ENCODE measurements around the gene CYP4A22. TPM values are rescaled to one million over a fixed set of nuclear protein-coding genes. Genes with fewer than 3 reads are reported as not detected.
A peak's percentile ranks its signal among the peaks of the same experiment; 100 is the strongest.
"Not testable (repeated sequence)": the region's sequence is repeated elsewhere in the genome, so short reads cannot be mapped to it uniquely, and the experiment has no call there.

Gene CYP4A22
- polyA plus RNA-seq, 1 of the 3 experiments (the other 2 are of a cell fraction) = not detected

DNA sequence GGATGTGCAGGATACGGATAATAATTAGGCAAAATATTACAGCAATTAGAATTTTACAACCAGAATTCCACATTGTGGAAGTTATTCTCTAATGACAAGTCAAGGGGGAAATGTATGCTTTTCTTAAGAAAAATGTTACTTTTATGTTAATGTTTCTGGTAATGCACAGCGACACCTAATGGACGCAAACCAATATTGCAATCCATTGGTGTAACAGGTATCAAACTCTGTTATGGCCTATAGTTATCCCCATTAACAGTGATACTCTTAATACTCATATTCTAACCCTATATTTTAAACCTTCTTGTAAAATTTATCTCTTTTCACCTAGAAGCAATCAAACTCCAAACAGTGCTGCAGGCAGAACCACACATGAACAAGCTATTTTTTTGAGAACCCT, 47.9 kb upstream of the CYP4A22 start:
- under 1% methylated on average over 3 of the region's 3 CpGs for WGBS (ENCODE audit: low lambda C conversion rate)
- POLR2A ChIA-PET; H3K79me2 ChIP-seq (ENCODE audit: insufficient read depth); H3K27me3 ChIP-seq (ENCODE audit: insufficient read depth); H3K9ac ChIP-seq; H3K4me1 ChIP-seq (ENCODE audit: control insufficient read depth in 1 of 2, insufficient read depth in 2 of 2, low read depth in 1 of 2, low read length in 1 of 2); H4K20me1 ChIP-seq (ENCODE audit: insufficient read depth); CTCF ChIA-PET; H3K36me3 ChIP-seq (replicated peaks in 1 of 2; ENCODE audit: control insufficient read depth in 1 of 2, insufficient read depth in 2 of 2, low read length in 1 of 2); H3K27ac ChIP-seq (ENCODE audit: low read depth in 2 of 2, low read length in 1 of 2); H3F3A ChIP-seq (replicated peaks; ENCODE audit: insufficient read depth); H3K9me2 ChIP-seq; H3K9me3 ChIP-seq; H3K4me3 ChIP-seq (ENCODE audit: low read depth in 2 of 2, low read length in 1 of 2); H3K4me2 ChIP-seq; H2AFZ ChIP-seq (ENCODE audit: low read depth); DNase-seq: not testable (repeated sequence)
- peak; percentile 40; the same call in 1 of the 2 replicates for TF ChIP-seq RAD21 (IDR thresholded peaks at IDR 0.05; ENCODE audit: low read length)
- TF ChIP-seq, protein P1, sequence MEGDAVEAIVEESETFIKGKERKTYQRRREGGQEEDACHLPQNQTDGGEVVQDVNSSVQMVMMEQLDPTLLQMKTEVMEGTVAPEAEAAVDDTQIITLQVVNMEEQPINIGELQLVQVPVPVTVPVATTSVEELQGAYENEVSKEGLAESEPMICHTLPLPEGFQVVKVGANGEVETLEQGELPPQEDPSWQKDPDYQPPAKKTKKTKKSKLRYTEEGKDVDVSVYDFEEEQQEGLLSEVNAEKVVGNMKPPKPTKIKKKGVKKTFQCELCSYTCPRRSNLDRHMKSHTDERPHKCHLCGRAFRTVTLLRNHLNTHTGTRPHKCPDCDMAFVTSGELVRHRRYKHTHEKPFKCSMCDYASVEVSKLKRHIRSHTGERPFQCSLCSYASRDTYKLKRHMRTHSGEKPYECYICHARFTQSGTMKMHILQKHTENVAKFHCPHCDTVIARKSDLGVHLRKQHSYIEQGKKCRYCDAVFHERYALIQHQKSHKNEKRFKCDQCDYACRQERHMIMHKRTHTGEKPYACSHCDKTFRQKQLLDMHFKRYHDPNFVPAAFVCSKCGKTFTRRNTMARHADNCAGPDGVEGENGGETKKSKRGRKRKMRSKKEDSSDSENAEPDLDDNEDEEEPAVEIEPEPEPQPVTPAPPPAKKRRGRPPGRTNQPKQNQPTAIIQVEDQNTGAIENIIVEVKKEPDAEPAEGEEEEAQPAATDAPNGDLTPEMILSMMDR (IDR thresholded peaks at IDR 0.05) = peak; percentile 75

DNA sequence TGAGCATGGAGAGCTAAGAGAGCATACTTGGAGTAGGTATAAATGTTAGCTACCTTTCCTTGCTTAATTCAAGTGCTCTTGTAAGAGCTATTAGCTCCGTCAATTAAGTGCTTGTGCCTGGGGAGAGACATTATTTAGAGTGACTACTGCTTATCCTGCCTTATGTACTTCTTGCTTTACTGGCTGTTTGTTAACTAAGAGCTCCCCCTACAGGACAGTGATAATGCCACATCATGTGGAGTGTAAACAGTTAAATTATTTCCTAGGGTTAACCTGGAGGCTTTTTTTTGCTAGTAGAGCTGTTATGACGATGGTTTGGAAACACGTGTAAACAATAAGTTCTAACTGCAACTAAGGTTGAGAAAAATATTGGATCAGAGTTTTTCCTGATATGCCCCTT, 45.8 kb upstream of the CYP4A22 start:
- POLR2A ChIA-PET = not testable (repeated sequence)

DNA sequence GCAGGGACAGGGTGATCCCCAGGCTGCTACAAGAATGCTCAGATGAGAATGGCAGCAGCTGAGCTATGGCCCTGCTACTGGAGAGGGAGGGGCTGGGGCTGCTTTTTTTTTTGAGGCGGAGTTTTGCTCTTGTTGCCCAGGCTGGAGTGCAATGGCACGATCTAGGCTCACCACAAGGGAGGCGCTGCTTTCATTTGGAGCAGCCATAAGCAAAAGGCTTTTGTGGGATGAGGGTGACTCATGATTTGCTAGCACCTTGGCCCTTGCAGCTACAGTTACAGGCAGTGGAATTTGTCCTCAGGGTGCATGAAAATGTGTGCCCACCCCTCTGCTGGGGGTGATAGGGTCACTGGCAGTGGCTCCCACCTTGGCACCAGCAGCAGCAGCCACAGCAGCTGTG, 32.4 kb upstream of the CYP4A22 start:
- H2AFZ ChIP-seq (ENCODE audit: low read depth) = no peak overlapping the region
- H3K4me1 ChIP-seq (ENCODE audit: control insufficient read depth in 1 of 2, insufficient read depth in 2 of 2, low read depth in 1 of 2, low read length in 1 of 2) = peaks cover 0 to 7% of the 10 kb centered on the region in 2 experiments; a peak in 1 of 4 replicates
- peaks cover 8% of the 10 kb centered on the region; the same call in 1 of the 2 replicates for H3K9me3 ChIP-seq
- 63% methylated on average over 3 of the region's 3 CpGs for WGBS (ENCODE audit: low lambda C conversion rate)
- H3K27me3 ChIP-seq (ENCODE audit: insufficient read depth) = no peaks in the 10 kb centered on the region
- TF ChIP-seq RAD21 (IDR thresholded peaks at IDR 0.05; ENCODE audit: low read length) (no peak), FOSL2 (IDR thresholded peaks at IDR 0.05; ENCODE audit: borderline replicate concordance, low read depth) (no peak), GATA2 (CRISPR knock-in tag; IDR thresholded peaks at IDR 0.05) (no peak)
- TF ChIP-seq, protein P2, sequence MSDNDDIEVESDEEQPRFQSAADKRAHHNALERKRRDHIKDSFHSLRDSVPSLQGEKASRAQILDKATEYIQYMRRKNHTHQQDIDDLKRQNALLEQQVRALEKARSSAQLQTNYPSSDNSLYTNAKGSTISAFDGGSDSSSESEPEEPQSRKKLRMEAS (IDR thresholded peaks at IDR 0.05; ENCODE audit: low read depth) = no peak
- no peak overlapping the region for H3K9ac ChIP-seq
- no peaks in the 10 kb centered on the region for H3K9me2 ChIP-seq
- ChIA-PET POLR2A (no interaction called here), CTCF (interaction anchor here (2.6 kb wide), 1 partner anchor 74 kb away, joined by 7 read pairs; no protein-coding TSS in a partner anchor)
- H3K79me2 ChIP-seq (ENCODE audit: insufficient read depth) = no peaks in the 10 kb centered on the region
- no peak for DNase-seq
- H3K4me3 ChIP-seq (ENCODE audit: low read depth in 2 of 2, low read length in 1 of 2) = no peak overlapping the region
- no peaks in the 10 kb centered on the region for H3K36me3 ChIP-seq (replicated peaks in 1 of 2; ENCODE audit: control insufficient read depth in 1 of 2, insufficient read depth in 2 of 2, low read length in 1 of 2)
- no peak overlapping the region for H3K4me2 ChIP-seq
- no peak overlapping the region for H3K27ac ChIP-seq (ENCODE audit: low read depth in 2 of 2, low read length in 1 of 2)
- peaks cover 20% of the 10 kb centered on the region for H3F3A ChIP-seq (replicated peaks; ENCODE audit: insufficient read depth)
- H4K20me1 ChIP-seq (ENCODE audit: insufficient read depth) = no peaks in the 10 kb centered on the region

More for the DNA sequence above, 45.8 kb upstream of the CYP4A22 start:
- H3K9ac ChIP-seq; H3K27ac ChIP-seq (ENCODE audit: low read depth in 2 of 2, low read length in 1 of 2); H3K36me3 ChIP-seq (replicated peaks in 1 of 2; ENCODE audit: control insufficient read depth in 1 of 2, insufficient read depth in 2 of 2, low read length in 1 of 2); H3K4me2 ChIP-seq; H3K27me3 ChIP-seq (ENCODE audit: insufficient read depth); H3F3A ChIP-seq (replicated peaks; ENCODE audit: insufficient read depth); H3K79me2 ChIP-seq (ENCODE audit: insufficient read depth); H3K9me2 ChIP-seq; H4K20me1 ChIP-seq (ENCODE audit: insufficient read depth); DNase-seq; H3K9me3 ChIP-seq; H2AFZ ChIP-seq (ENCODE audit: low read depth); H3K4me1 ChIP-seq (ENCODE audit: control insufficient read depth in 1 of 2, insufficient read depth in 2 of 2, low read depth in 1 of 2, low read length in 1 of 2); CTCF ChIA-PET; H3K4me3 ChIP-seq (ENCODE audit: low read depth in 2 of 2, low read length in 1 of 2): not testable (repeated sequence)
- WGBS (ENCODE audit: low lambda C conversion rate) = 11% methylated on average over 3 of the region's 3 CpGs
- TF ChIP-seq, protein P1 (IDR thresholded peaks at IDR 0.05) = peak; percentile 50

All from SK-N-SH (cell line).